Colonic mucosa (tissue), 4 donors: ENCODE measurements around the gene PSMC5. TPM values are rescaled to one million over a fixed set of nuclear protein-coding genes. Genes with fewer than 3 reads are reported as not detected.
"Not testable (repeated sequence)": the region's sequence is repeated elsewhere in the genome, so short reads cannot be mapped to it uniquely, and the experiment has no call there.

Experiments
- DNase-seq: peaks from one replicate; pipeline ENCODE4 v3.0.0-alpha.2; 2020
- H3K27ac ChIP-seq: fragments of 200-600 bp; one replicate; pipeline ENCODE4 v1.8.0; 2021
- H3K27me3 ChIP-seq: fragments of 200-600 bp; one replicate; pipeline ENCODE4 v1.8.0; 2021
- H3K36me3 ChIP-seq: fragments of 200-600 bp; one replicate; pipeline ENCODE4 v1.8.0; 2021
- H3K4me1 ChIP-seq: fragments of 200-600 bp; one replicate; pipeline ENCODE4 v1.8.0; 2021; ENCODE audit warnings: mild to moderate bottlenecking
- H3K4me3 ChIP-seq: fragments of 200-600 bp; one replicate; pipeline ENCODE4 v1.8.0; 2021
- H3K9ac ChIP-seq, 2 donors: one replicate each; pipeline ENCODE4 v1.7.0; 2013; ENCODE audit warnings: control low read depth in 2 of 2, low read depth in 2 of 2, low read length in 2 of 2
- H3K9me3 ChIP-seq: fragments of 200-600 bp; one replicate; pipeline ENCODE4 v1.8.0; 2021
- CTCF ChIP-seq: fragments of 200-600 bp; IDR thresholded peaks from one replicate; pipeline ENCODE4 v1.8.0; 2022; ENCODE audit warnings: antibody characterized with exemption, mild to moderate bottlenecking
- intact Hi-C: fragments of 100-400 bp; cut with DNase I; formaldehyde crosslinking; loops from one replicate; pipeline ENCODE4 v1.14.1; 2022
- total RNA-seq, 2 donors: library from RNA; stranded (reverse); fragmentation: NEBNext Ultra II Directional in 1 of 2; extraction: Animal tissue kit (Norgen Biotek cat#: 25700) in 1 of 2; gene quantifications; one replicate each; pipeline ENCODE4 v1.2.1, GENCODE V29; 2021
- donor health status: healthy.
- donor health status: DM: no; HTN: no; CAD: no.
- donor health status: DM: no; HTN: no; CAD: no.

Gene PSMC5
- total RNA-seq, 2 donors from 2014 or later, result 86.1 to 138 TPM

GRCh38 chr17:63854709-63855108, 27.5 kb downstream of the PSMC5 start:
- Histone ChIP-seq H3K27me3 (no peaks in the 10 kb centered on the region), H3K9ac (no peak overlapping the region), H3K4me1 (no peaks in the 10 kb centered on the region), H3K36me3 (no peaks in the 10 kb centered on the region), H3K9me3 (no peaks in the 10 kb centered on the region), H3K27ac (no peak overlapping the region), H3K4me3 (no peak overlapping the region)
- intact Hi-C loops, result no loop called here
- no peak for TF ChIP-seq CTCF
- DNase-seq, result no peak

GRCh38 chr17:63855185-63855584, 28.0 kb downstream of the PSMC5 start:
- no peak for DNase-seq
- no peaks in the 10 kb centered on the region for H3K27me3 ChIP-seq
- H3K27ac ChIP-seq, result no peak overlapping the region
- no peak overlapping the region for H3K9ac ChIP-seq
- H3K9me3 ChIP-seq, result no peaks in the 10 kb centered on the region
- no peak overlapping the region for H3K4me3 ChIP-seq
- intact Hi-C loops, result no loop called here
- no peaks in the 10 kb centered on the region for H3K36me3 ChIP-seq
- no peak for TF ChIP-seq CTCF
- H3K4me1 ChIP-seq, result no peaks in the 10 kb centered on the region

GRCh38 chr17:63856425-63856824, 29.2 kb downstream of the PSMC5 start:
- H3K27me3 ChIP-seq, H3K9me3 ChIP-seq, H3K36me3 ChIP-seq, intact Hi-C loops, H3K4me3 ChIP-seq, H3K9ac ChIP-seq, DNase-seq, H3K4me1 ChIP-seq, H3K27ac ChIP-seq: not testable (repeated sequence)

GRCh38 chr17:63859257-63859656, 32.0 kb downstream of the PSMC5 start:
- TF ChIP-seq CTCF, result no peak
- Histone ChIP-seq H3K9me3 (no peaks in the 10 kb centered on the region), H3K27ac (no peak overlapping the region), H3K36me3 (no peaks in the 10 kb centered on the region), H3K9ac (no peak overlapping the region), H3K4me3 (no peak overlapping the region), H3K4me1 (no peaks in the 10 kb centered on the region), H3K27me3 (no peaks in the 10 kb centered on the region)
- intact Hi-C loops, result no loop called here
- DNase-seq, result no peak

- H3K27ac ChIP-seq, H3K9ac ChIP-seq, intact Hi-C loops, H3K4me3 ChIP-seq, H3K9me3 ChIP-seq, H3K4me1 ChIP-seq, DNase-seq, H3K27me3 ChIP-seq, H3K36me3 ChIP-seq: not testable (repeated sequence)
Observed at GRCh38 chr17:63866625-63867024, 39.4 kb downstream of the PSMC5 start.

- H3K4me3 ChIP-seq, H3K27me3 ChIP-seq, H3K27ac ChIP-seq, intact Hi-C loops, H3K9ac ChIP-seq, H3K9me3 ChIP-seq, DNase-seq, H3K36me3 ChIP-seq, H3K4me1 ChIP-seq: not testable (repeated sequence)
Observed at GRCh38 chr17:63869491-63870291, 42.5 kb downstream of the PSMC5 start.

- DNase-seq, H3K36me3 ChIP-seq, H3K9ac ChIP-seq, intact Hi-C loops, H3K4me1 ChIP-seq, H3K27ac ChIP-seq, H3K4me3 ChIP-seq, H3K27me3 ChIP-seq, H3K9me3 ChIP-seq: not testable (repeated sequence)
Observed at GRCh38 chr17:63870292-63870665, 43.0 kb downstream of the PSMC5 start.

- H3K4me3 ChIP-seq, H3K36me3 ChIP-seq, H3K27ac ChIP-seq, H3K27me3 ChIP-seq, intact Hi-C loops, H3K4me1 ChIP-seq, DNase-seq, H3K9me3 ChIP-seq, H3K9ac ChIP-seq: not testable (repeated sequence)
Observed at GRCh38 chr17:63871646-63872365, 44.6 kb downstream of the PSMC5 start.

GRCh38 chr17:63873577-63873976, 46.3 kb downstream of the PSMC5 start, which contains the start of gene CSH2:
Gene CSH2, minus strand, starts transcription at chr17:63873677. Its CDS starts 63 bp downstream, at chr17:63873614.
- intact Hi-C loops, H3K9me3 ChIP-seq, H3K4me3 ChIP-seq, H3K4me1 ChIP-seq, H3K36me3 ChIP-seq, H3K27ac ChIP-seq, H3K9ac ChIP-seq, DNase-seq, H3K27me3 ChIP-seq: not testable (repeated sequence)

- H3K4me1 ChIP-seq, H3K36me3 ChIP-seq, DNase-seq, H3K27me3 ChIP-seq, H3K9ac ChIP-seq, H3K9me3 ChIP-seq, H3K4me3 ChIP-seq, H3K27ac ChIP-seq, intact Hi-C loops: not testable (repeated sequence)
Observed at GRCh38 chr17:63874061-63874626, 46.9 kb downstream of the PSMC5 start.
